ENCODE measurements around the gene PDE4DIP.
"Not testable (repeated sequence)": the region's sequence is repeated elsewhere in the genome, so short reads cannot be mapped to it uniquely, and the experiment has no call there.

Gene PDE4DIP

DNA sequence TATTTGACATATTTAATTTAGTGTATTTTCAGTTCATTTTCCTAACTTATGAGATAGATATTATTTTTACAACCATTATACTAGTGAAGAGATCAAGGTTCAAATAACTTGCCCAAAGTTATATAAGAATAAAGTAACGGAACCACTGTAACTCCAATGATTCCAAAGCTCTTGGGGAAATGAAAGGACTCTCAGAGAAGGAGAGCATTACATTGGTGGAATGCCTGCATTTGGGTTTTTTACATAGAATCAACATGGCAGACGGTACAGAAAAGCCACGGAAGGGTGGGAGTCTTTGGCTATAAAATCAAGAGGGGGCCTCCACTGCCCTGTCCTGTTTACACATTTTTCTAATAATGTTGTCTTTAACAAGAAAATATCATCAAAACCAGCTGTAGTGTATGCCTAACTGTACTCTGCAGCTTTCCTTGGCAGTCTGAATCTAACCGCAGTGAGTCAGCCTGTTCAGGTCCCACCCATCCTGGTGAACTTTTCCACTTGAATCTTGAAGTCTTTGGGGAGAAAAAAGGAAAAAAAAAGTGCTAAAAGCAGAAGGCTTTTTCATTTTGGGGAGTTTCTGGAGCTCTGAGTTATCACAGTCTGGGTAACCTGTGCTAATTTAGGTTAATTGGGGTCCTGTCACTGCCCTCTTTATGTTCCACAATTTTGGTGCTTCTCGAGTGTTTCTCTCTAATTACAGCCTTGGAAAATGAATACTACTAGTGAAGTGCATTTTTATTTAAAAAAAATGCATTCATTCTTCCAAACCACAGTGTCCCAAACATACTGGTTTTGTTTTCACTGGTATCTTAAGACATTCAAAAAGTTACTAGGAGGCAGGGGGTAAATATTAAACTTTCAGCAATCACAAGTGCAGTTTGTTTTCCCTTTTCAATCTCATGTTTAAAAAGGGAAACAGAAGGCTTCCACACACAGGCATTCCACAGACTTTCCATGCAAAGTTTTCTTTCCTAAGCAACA, 30.5 kb downstream of the PDE4DIP start:
- not testable (repeated sequence) for H3K36me3 ChIP-seq (ENCODE audit: insufficient read depth, insufficient read length, low read length); H3K9me3 ChIP-seq (ENCODE audit: insufficient read depth, low read length); H3K4me1 ChIP-seq (ENCODE audit: insufficient read depth, insufficient read length); H3K27me3 ChIP-seq (ENCODE audit: insufficient read depth, insufficient read length); H3K4me3 ChIP-seq (ENCODE audit: insufficient read length, low read depth); DNase-seq (ENCODE audit: low read depth, low spot score); H3K9ac ChIP-seq (ENCODE audit: insufficient read length, low read depth)

GRCh38 chr1:148879812-148880416, 35.7 kb downstream of the PDE4DIP start:
- H3K27me3 ChIP-seq (ENCODE audit: insufficient read depth, insufficient read length); H3K9ac ChIP-seq (ENCODE audit: insufficient read length, low read depth): not testable (repeated sequence)

GRCh38 chr1:148881261-148881660, 37.0 kb downstream of the PDE4DIP start:
- H3K27me3 ChIP-seq (ENCODE audit: insufficient read depth, insufficient read length); H3K9me3 ChIP-seq (ENCODE audit: insufficient read depth, low read length); H3K4me3 ChIP-seq (ENCODE audit: insufficient read length, low read depth); H3K36me3 ChIP-seq (ENCODE audit: insufficient read depth, insufficient read length, low read length); H3K9ac ChIP-seq (ENCODE audit: insufficient read length, low read depth); DNase-seq (ENCODE audit: low read depth, low spot score); H3K4me1 ChIP-seq (ENCODE audit: insufficient read depth, insufficient read length): not testable (repeated sequence)

More at GRCh38 chr1:148879812-148880416, 35.7 kb downstream of the PDE4DIP start:
- not testable (repeated sequence) for H3K36me3 ChIP-seq (ENCODE audit: insufficient read depth, insufficient read length, low read length); DNase-seq (ENCODE audit: low read depth, low spot score); H3K4me1 ChIP-seq (ENCODE audit: insufficient read depth, insufficient read length); H3K9me3 ChIP-seq (ENCODE audit: insufficient read depth, low read length); H3K4me3 ChIP-seq (ENCODE audit: insufficient read length, low read depth)

- not testable (repeated sequence) for DNase-seq (ENCODE audit: low read depth, low spot score); H3K4me3 ChIP-seq (ENCODE audit: insufficient read length, low read depth); H3K9me3 ChIP-seq (ENCODE audit: insufficient read depth, low read length); H3K9ac ChIP-seq (ENCODE audit: insufficient read length, low read depth); H3K36me3 ChIP-seq (ENCODE audit: insufficient read depth, insufficient read length, low read length); H3K4me1 ChIP-seq (ENCODE audit: insufficient read depth, insufficient read length); H3K27me3 ChIP-seq (ENCODE audit: insufficient read depth, insufficient read length)
Measured at GRCh38 chr1:148885219-148885618, 41.0 kb downstream of the PDE4DIP start.

DNA sequence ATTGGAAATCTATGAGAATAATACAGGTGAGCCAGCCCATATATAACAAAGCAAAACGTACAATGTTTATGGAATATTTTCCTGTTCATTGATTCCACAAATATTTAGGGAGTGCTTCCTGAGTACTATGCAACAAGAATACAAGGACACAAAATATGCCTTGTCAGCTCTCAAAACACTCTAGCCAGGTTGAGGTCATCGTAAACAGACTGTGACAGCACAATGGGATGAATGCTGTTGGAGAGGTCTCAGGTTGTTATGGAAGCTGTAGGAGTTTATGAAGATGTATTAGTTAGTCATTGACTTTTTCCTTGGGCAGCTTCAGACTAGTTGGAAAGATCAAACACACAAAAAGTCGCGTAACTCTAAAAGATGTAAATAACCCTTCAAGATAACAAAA, 42.1 kb downstream of the PDE4DIP start:
- not testable (repeated sequence) for H3K9ac ChIP-seq (ENCODE audit: insufficient read length, low read depth); H3K9me3 ChIP-seq (ENCODE audit: insufficient read depth, low read length); H3K4me3 ChIP-seq (ENCODE audit: insufficient read length, low read depth); H3K27me3 ChIP-seq (ENCODE audit: insufficient read depth, insufficient read length); H3K4me1 ChIP-seq (ENCODE audit: insufficient read depth, insufficient read length); H3K36me3 ChIP-seq (ENCODE audit: insufficient read depth, insufficient read length, low read length); DNase-seq (ENCODE audit: low read depth, low spot score)

GRCh38 chr1:148888597-148888996, 44.4 kb downstream of the PDE4DIP start:
- H3K4me1 ChIP-seq (ENCODE audit: insufficient read depth, insufficient read length); H3K27me3 ChIP-seq (ENCODE audit: insufficient read depth, insufficient read length); H3K9ac ChIP-seq (ENCODE audit: insufficient read length, low read depth); H3K36me3 ChIP-seq (ENCODE audit: insufficient read depth, insufficient read length, low read length); H3K9me3 ChIP-seq (ENCODE audit: insufficient read depth, low read length); H3K4me3 ChIP-seq (ENCODE audit: insufficient read length, low read depth); DNase-seq (ENCODE audit: low read depth, low spot score): not testable (repeated sequence)

- H3K36me3 ChIP-seq (ENCODE audit: insufficient read depth, insufficient read length, low read length); H3K4me3 ChIP-seq (ENCODE audit: insufficient read length, low read depth); H3K9ac ChIP-seq (ENCODE audit: insufficient read length, low read depth); H3K9me3 ChIP-seq (ENCODE audit: insufficient read depth, low read length); DNase-seq (ENCODE audit: low read depth, low spot score); H3K4me1 ChIP-seq (ENCODE audit: insufficient read depth, insufficient read length); H3K27me3 ChIP-seq (ENCODE audit: insufficient read depth, insufficient read length): not testable (repeated sequence)
Measured at GRCh38 chr1:148889267-148890074, 45.2 kb downstream of the PDE4DIP start.

GRCh38 chr1:148890075-148890568, 45.9 kb downstream of the PDE4DIP start:
- not testable (repeated sequence) for H3K9ac ChIP-seq (ENCODE audit: insufficient read length, low read depth); H3K9me3 ChIP-seq (ENCODE audit: insufficient read depth, low read length); H3K27me3 ChIP-seq (ENCODE audit: insufficient read depth, insufficient read length); H3K36me3 ChIP-seq (ENCODE audit: insufficient read depth, insufficient read length, low read length); H3K4me1 ChIP-seq (ENCODE audit: insufficient read depth, insufficient read length); H3K4me3 ChIP-seq (ENCODE audit: insufficient read length, low read depth); DNase-seq (ENCODE audit: low read depth, low spot score)

- not testable (repeated sequence) for H3K36me3 ChIP-seq (ENCODE audit: insufficient read depth, insufficient read length, low read length); DNase-seq (ENCODE audit: low read depth, low spot score); H3K9me3 ChIP-seq (ENCODE audit: insufficient read depth, low read length); H3K4me1 ChIP-seq (ENCODE audit: insufficient read depth, insufficient read length); H3K27me3 ChIP-seq (ENCODE audit: insufficient read depth, insufficient read length); H3K9ac ChIP-seq (ENCODE audit: insufficient read length, low read depth); H3K4me3 ChIP-seq (ENCODE audit: insufficient read length, low read depth)
Measured at GRCh38 chr1:148894360-148895352, 50.4 kb downstream of the PDE4DIP start.

DNA sequence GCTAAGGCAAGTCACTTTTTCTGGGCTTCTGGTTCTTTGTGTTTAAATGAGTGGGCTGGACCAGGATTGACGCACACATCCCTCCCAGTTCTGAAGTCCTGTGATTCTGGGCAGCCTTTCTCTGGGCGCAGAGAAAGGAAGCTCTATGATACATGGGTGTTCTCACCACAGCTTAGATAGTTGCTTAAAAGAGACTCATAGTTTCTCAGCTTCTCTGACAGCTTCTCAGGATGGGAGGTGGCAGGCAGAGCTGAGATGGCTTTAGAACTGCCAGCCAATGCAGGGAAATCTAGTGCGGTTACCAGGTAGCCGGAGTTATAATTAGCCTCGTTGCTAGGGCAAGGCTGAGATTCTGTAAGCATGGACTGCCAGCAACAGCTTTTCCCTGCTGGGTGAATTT, 55.8 kb downstream of the PDE4DIP start:
- not testable (repeated sequence) for DNase-seq (ENCODE audit: low read depth, low spot score)

DNA sequence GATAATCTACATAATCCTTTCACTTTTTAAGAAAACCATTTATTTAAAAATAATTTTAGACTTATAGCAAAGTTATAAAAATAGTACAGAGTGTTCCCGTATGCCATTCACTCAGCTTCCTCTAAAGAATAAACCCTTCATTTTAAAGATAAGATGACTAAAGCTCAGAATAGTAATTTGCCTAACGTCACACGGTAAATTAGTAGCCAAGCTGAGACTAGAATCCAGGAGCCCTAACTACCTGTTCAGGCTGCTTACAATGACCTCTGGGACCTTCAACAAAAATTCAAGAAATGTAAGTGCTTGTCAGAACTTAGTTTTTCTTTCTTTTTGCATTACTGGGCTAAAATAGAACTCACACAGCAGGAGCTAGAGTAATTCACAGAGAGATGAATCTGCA, 56.5 kb downstream of the PDE4DIP start:
- H3K4me3 ChIP-seq (ENCODE audit: insufficient read length, low read depth); DNase-seq (ENCODE audit: low read depth, low spot score); H3K36me3 ChIP-seq (ENCODE audit: insufficient read depth, insufficient read length, low read length); H3K9ac ChIP-seq (ENCODE audit: insufficient read length, low read depth); H3K4me1 ChIP-seq (ENCODE audit: insufficient read depth, insufficient read length); H3K27me3 ChIP-seq (ENCODE audit: insufficient read depth, insufficient read length); H3K9me3 ChIP-seq (ENCODE audit: insufficient read depth, low read length): not testable (repeated sequence)

More for the DNA sequence above, 55.8 kb downstream of the PDE4DIP start:
- H3K4me1 ChIP-seq (ENCODE audit: insufficient read depth, insufficient read length); H3K4me3 ChIP-seq (ENCODE audit: insufficient read length, low read depth); H3K36me3 ChIP-seq (ENCODE audit: insufficient read depth, insufficient read length, low read length); H3K9me3 ChIP-seq (ENCODE audit: insufficient read depth, low read length); H3K27me3 ChIP-seq (ENCODE audit: insufficient read depth, insufficient read length); H3K9ac ChIP-seq (ENCODE audit: insufficient read length, low read depth): not testable (repeated sequence)

Data from NT2/D1 (cell line).